Lung (tissue), 12 donors: Measurements from ENCODE around the gene MISP3. TPM values are rescaled to one million over a fixed set of nuclear protein-coding genes. Genes with fewer than 3 reads are reported as not detected.

Experiments
- ATAC-seq: fragments of 200-7000 bp; cut with Tn5 transposase; one replicate; pipeline ENCODE4 v1.9.1; 2020; ENCODE audit warnings: moderate number of reproducible peaks; ENCODE audit not compliant: insufficient read depth, low FRiP score
- DNase-seq, 3 donors: peaks; one replicate each; pipeline ENCODE4 v3.0.0-alpha.2; 2013 to 2017
- H3K27ac ChIP-seq, 2 donors: one replicate each; pipeline ENCODE4 v1.5.1; 2013; ENCODE audit warnings: mild to moderate bottlenecking in 2 of 2, moderate library complexity in 2 of 2, control low read depth in 1 of 2, inconsistent platforms in 1 of 2, low read depth in 1 of 2, low read length in 1 of 2
- H3K27me3 ChIP-seq, 3 donors: one replicate each; pipeline ENCODE4 v1.5.1; 2013; ENCODE audit warnings: low read length in 2 of 3; ENCODE audit not compliant: control insufficient read depth in 3 of 3, insufficient read depth in 3 of 3
- H3K36me3 ChIP-seq, 4 donors: one replicate each; pipeline ENCODE4 v1.5.1; 2013; ENCODE audit warnings: low read length in 4 of 4, mild to moderate bottlenecking in 1 of 4, moderate library complexity in 1 of 4; ENCODE audit not compliant: control insufficient read depth in 4 of 4, insufficient read depth in 4 of 4
- H3K4me1 ChIP-seq, 5 donors: one replicate each; pipeline ENCODE4 v1.5.1; 2013; ENCODE audit warnings: low read length in 5 of 5, mild to moderate bottlenecking in 2 of 5, moderate library complexity in 1 of 5; ENCODE audit not compliant: control insufficient read depth in 5 of 5, insufficient read depth in 5 of 5
- H3K4me3 ChIP-seq: one replicate; pipeline ENCODE4 v1.5.1; 2013; ENCODE audit warnings: mild to moderate bottlenecking, control low read depth, moderate library complexity
- H3K9ac ChIP-seq, 2 donors: one replicate each; pipeline ENCODE4 v1.5.1; 2013; ENCODE audit warnings: low read length in 2 of 2, control low read depth in 1 of 2; ENCODE audit not compliant: insufficient read depth in 1 of 2
- H3K9me3 ChIP-seq, 4 donors: one replicate each; pipeline ENCODE4 v1.5.1; 2013; ENCODE audit warnings: low read length in 3 of 4, mild to moderate bottlenecking in 1 of 4, moderate library complexity in 1 of 4; ENCODE audit not compliant: control insufficient read depth in 4 of 4, insufficient read depth in 3 of 4
- CTCF ChIP-seq: IDR thresholded peaks from 2 replicates; pipeline ENCODE4 v1.5.1; 2012; ENCODE audit warnings: mild to moderate bottlenecking; ENCODE audit errors: control extremely low read depth, extremely low read depth
- WGBS, 2 donors: extraction: QIAGEN DNeasy Blood & Tissue Kit; methylation state at CpG; one replicate each; pipeline ENCODE4 v1.1.7; 2013; 5-methylcytosine and 5-hydroxymethylcytosine counted together
- polyA plus RNA-seq, 2 donors: library from polyadenylated mRNA; stranded (reverse); fragments of 200-250 nt; gene quantifications; one replicate each; pipeline ENCODE4 v1.2.1, GENCODE V29; 2013
- total RNA-seq, 2 donors: library from RNA; depleted of rRNA in 1 of 2; stranded (reverse); fragments of >200 nt in 1 of 2; gene quantifications; one replicate each; pipeline ENCODE4 v1.2.1, GENCODE V29; 2014 to 2021
- donor health status: control.
- donor health status: control.
- donor health status: Bipolar disorder and iron deficiency.
- donor health status: healthy.
- donor health status: DM: yes; HTN: yes; CAD: no.

MISP3 gene
- total and polyA plus RNA-seq, 4 donors: 3.5 to 11.2 (median 7.4) TPM

GRCh38 chr19:14101003-14101545 lies 28.5 kb downstream of the MISP3 start:
- 95 to 96% methylated on average over 6 of the region's 6 CpGs for WGBS, 2 donors
- Histone ChIP-seq H3K27ac (no peak overlapping the region), H3K9me3 (no peaks in the 10 kb centered on the region), H3K36me3 (peaks cover 20 to 46% (median 28%) of the 10 kb centered on the region in 4 donors), H3K4me1 (no peaks in the 10 kb centered on the region), H3K4me3 (no peak overlapping the region), H3K9ac (no peak overlapping the region), H3K27me3 (no peaks in the 10 kb centered on the region)
- no peak for TF ChIP-seq CTCF
- DNase-seq (no peak), ATAC-seq (no peak)

GRCh38 chr19:14102102-14102696 lies 29.6 kb downstream of the MISP3 start:
- Histone ChIP-seq H3K9ac (no peak overlapping the region), H3K4me1 (no peaks in the 10 kb centered on the region), H3K27me3 (no peaks in the 10 kb centered on the region), H3K9me3 (no peaks in the 10 kb centered on the region), H3K4me3 (no peak overlapping the region), H3K27ac (no peak overlapping the region), H3K36me3 (peaks cover 12 to 45% (median 19%) of the 10 kb centered on the region in 4 donors)
- WGBS, 2 donors: 78 to 87% methylated on average over 11 of the region's 11 CpGs
- DNase-seq: no peak
- no peak for ATAC-seq
- no peak for TF ChIP-seq CTCF

DNA sequence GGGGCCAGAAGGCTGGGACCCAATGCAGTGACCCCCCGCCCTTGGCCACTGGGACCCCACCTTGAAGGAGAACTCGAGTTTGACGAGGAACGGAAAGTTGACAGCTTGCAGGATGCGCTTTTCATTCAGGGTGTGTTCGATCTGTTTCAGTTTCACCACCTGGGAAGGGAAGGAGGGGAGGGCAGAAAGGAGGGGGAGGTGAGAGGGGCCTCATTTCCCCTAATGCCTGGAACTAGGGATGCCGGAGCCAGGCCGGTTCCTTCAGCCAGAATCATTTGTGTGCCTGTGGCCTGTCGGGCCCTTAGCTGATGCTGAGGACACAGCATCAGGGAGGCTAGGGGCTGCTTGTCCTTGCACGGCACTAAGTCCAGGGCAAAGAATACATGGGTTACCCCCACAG lies 30.2 kb downstream of the MISP3 start:
- Histone ChIP-seq H3K4me1 (no peaks in the 10 kb centered on the region), H3K9ac (no peak overlapping the region), H3K27me3 (no peaks in the 10 kb centered on the region), H3K4me3 (no peak overlapping the region), H3K27ac (no peak overlapping the region), H3K9me3 (no peaks in the 10 kb centered on the region), H3K36me3 (peaks cover 10 to 42% (median 18%) of the 10 kb centered on the region in 4 donors)
- no peak for ATAC-seq
- TF ChIP-seq CTCF: no peak
- no peak for DNase-seq
- 89 to 91% methylated on average over 10 of the region's 10 CpGs for WGBS, 2 donors
